GM12878 (cell line): ENCODE results near the gene ABL1. TPM values are rescaled to one million over a fixed set of nuclear protein-coding genes. Genes with fewer than 3 reads are reported as not detected.

Source experiments
- ATAC-seq: fragments of 200-7000 bp; cut with Tn5 transposase; 3 replicates; pipeline ENCODE4 v1.9.1; 2020; ENCODE audit warnings: mild to moderate bottlenecking, moderate library complexity
- BruUV-seq: library from RNA; stranded (reverse); fragments of 400-500 nt; replicated peaks from 2 replicates; lab custom pipeline; 2021; lab: Mats Ljungman, UMichigan
- CTCF ChIA-PET: fragments of 300-600 bp; sonication (Branson Sonifier 250); formaldehyde crosslinking; extraction: SDS; loops from one replicate; lab custom pipeline; 2021; ENCODE audit warnings: inconsistent platforms; lab: Yijun Ruan, JAX
- POLR2A ChIA-PET: fragments of 350-600 bp; formaldehyde crosslinking; extraction: SDS; loops from one replicate; lab custom pipeline; 2021; ENCODE audit warnings: inconsistent platforms; lab: Charles Lee
- RAD21 ChIA-PET: fragments of 300-600 bp; sonication (Branson Sonifier 250); formaldehyde crosslinking; loops from one replicate; lab custom pipeline; 2023; ENCODE audit warnings: antibody characterized with exemption; ENCODE audit not compliant: unreplicated experiment; lab: Charles Lee
- SMC1A ChIA-PET: fragments of 300-600 bp; sonication (Branson Sonifier 250); formaldehyde crosslinking; loops from one replicate; lab custom pipeline; 2023; ENCODE audit not compliant: unreplicated experiment, uncharacterized antibody; lab: Charles Lee
- DNase-seq: peaks from one replicate; pipeline ENCODE4 v3.0.0-alpha.2; 2011; ENCODE audit warnings: low read depth, low spot score
- FAIRE-seq: peaks from 3 replicates; lab custom pipeline; 2011; peaks lifted over from hg19 to GRCh38; lab: Jason Lieb, UNC
- H2AFZ ChIP-seq: 2 replicates; pipeline ENCODE4 v1.6.0; 2011; ENCODE audit warnings: low read depth, low read length, control low read depth; ENCODE audit not compliant: control insufficient read depth
- H3K27ac ChIP-seq: 2 replicates; pipeline ENCODE4 v1.5.1; 2011; ENCODE audit warnings: control low read depth; ENCODE audit not compliant: control insufficient read depth, insufficient read depth
- H3K27me3 ChIP-seq, 2 experiments: replicated peaks in 1 of 2; 2 replicates each; pipeline versions ENCODE4 v1.6.0 to v1.6.1; 2011; ENCODE audit warnings: low read length in 1 of 2; ENCODE audit not compliant: control insufficient read depth in 2 of 2, insufficient read depth in 2 of 2
- H3K36me3 ChIP-seq, 2 experiments: 2 replicates each; pipeline ENCODE4 v1.5.1; 2011; ENCODE audit warnings: low read length in 1 of 2; ENCODE audit not compliant: control insufficient read depth in 2 of 2, insufficient read depth in 2 of 2
- H3K4me1 ChIP-seq: 2 replicates; pipeline ENCODE4 v1.6.1; 2011; ENCODE audit warnings: mild to moderate bottlenecking, low read length, moderate library complexity, mixed read lengths; ENCODE audit not compliant: control insufficient read depth, insufficient read depth
- H3K4me2 ChIP-seq: 2 replicates; pipeline ENCODE4 v1.6.0; 2011; ENCODE audit warnings: control low read depth; ENCODE audit not compliant: control insufficient read depth, insufficient read depth
- H3K4me3 ChIP-seq: fragments of 200-600 bp; sonication (generic); 2 replicates; pipeline ENCODE4 v1.5.1; 2016
- H3K79me2 ChIP-seq: 2 replicates; pipeline ENCODE4 v1.6.0; 2011; ENCODE audit warnings: low read length; ENCODE audit not compliant: control insufficient read depth, insufficient read depth
- H3K9ac ChIP-seq: 2 replicates; pipeline ENCODE4 v1.8.0; 2011; ENCODE audit warnings: low read length, control low read depth, mixed read lengths; ENCODE audit not compliant: control insufficient read depth, insufficient read depth
- H3K9me3 ChIP-seq: replicated peaks from 3 replicates; pipeline ENCODE4 v1.5.1; 2011; ENCODE audit warnings: mild to moderate bottlenecking, low read length; ENCODE audit not compliant: control insufficient read depth, insufficient read depth
- H4K20me1 ChIP-seq: 2 replicates; pipeline ENCODE4 v1.6.0; 2011; ENCODE audit not compliant: control insufficient read depth, insufficient read depth
- JUNB ChIP-seq: IDR thresholded peaks from 2 replicates; pipeline ENCODE4 v1.6.1; 2016; ENCODE audit warnings: antibody characterized with exemption, mild to moderate bottlenecking
- KAT2A ChIP-seq: conservative IDR thresholded peaks from 2 replicates; pipeline ENCODE4 v1.6.1; 2011; ENCODE audit warnings: low read depth, low read length; ENCODE audit not compliant: control insufficient read depth
- MEF2A ChIP-seq: IDR thresholded peaks from 2 replicates; pipeline ENCODE4 v1.6.1; 2011; ENCODE audit warnings: low read depth, mild to moderate bottlenecking, low read length, moderate library complexity; ENCODE audit not compliant: insufficient read depth
- NFYA ChIP-seq: IDR thresholded peaks from 2 replicates; pipeline ENCODE4 v1.6.1; 2011; ENCODE audit warnings: low read depth, mild to moderate bottlenecking, low read length, improper control_type of control experiment, borderline replicate concordance
- RAD51 ChIP-seq: fragments of 450-650 bp; IDR thresholded peaks from 2 replicates; pipeline ENCODE4 v1.6.1; 2016; ENCODE audit warnings: moderate library complexity, mild to moderate bottlenecking, inconsistent platforms
- RBBP5 ChIP-seq: fragments of 200-600 bp; sonication (generic); conservative IDR thresholded peaks from 2 replicates; pipeline ENCODE4 v1.6.1; 2016
- RUNX3 ChIP-seq: IDR thresholded peaks from 2 replicates; pipeline ENCODE4 v1.6.1; 2012; ENCODE audit warnings: low read length, inconsistent platforms
- SREBF1 ChIP-seq: IDR thresholded peaks from 2 replicates; pipeline ENCODE4 v1.6.1; 2012; ENCODE audit warnings: mild to moderate bottlenecking, low read length
- STAT3 ChIP-seq: IDR thresholded peaks from 2 replicates; pipeline ENCODE4 v1.6.1; 2011; ENCODE audit warnings: low read depth, low read length, improper control_type of control experiment
- YY1 ChIP-seq: IDR thresholded peaks from 2 replicates; pipeline ENCODE4 v1.6.1; 2011; ENCODE audit warnings: low read depth, mild to moderate bottlenecking, low read length
- ZNF384 ChIP-seq: IDR thresholded peaks from 2 replicates; pipeline ENCODE4 v1.6.1; 2012; ENCODE audit warnings: low read depth, mild to moderate bottlenecking, low read length, improper control_type of control experiment, borderline replicate concordance
- WGBS: methylation state at CpG from one replicate; pipeline ENCODE4 v1.1.6; 2016; ENCODE audit warnings: low lambda C conversion rate; ENCODE audit not compliant: insufficient replicate concordance, insufficient coverage; ENCODE audit errors: missing lambda C conversion rate; 5-methylcytosine and 5-hydroxymethylcytosine counted together
- in situ Hi-C: fragments of 300-500 bp; cut with MboI; formaldehyde crosslinking; loops from 9 replicates; pipeline ENCODE4 v1.14.3; 2018; ENCODE audit warnings: mixed read lengths
- intact Hi-C: fragments of 100-400 bp; cut with micrococcal nuclease; formaldehyde crosslinking; loops from one replicate; pipeline ENCODE4 v1.14.2; 2022; ENCODE audit not compliant: unreplicated experiment
- polyA plus RNA-seq, 11 experiments: library from polyadenylated mRNA; depleted of rRNA in 4 of 11; unstranded in 6 of 11; stranded (reverse) in 5 of 11; fragments of >200 nt; fragmentation: Nextera tagmentation in 4 of 11; fragmentation: Illumina TruSeq in 1 of 11; extraction: Ambion mirVana in 4 of 11; extraction: Trizol in 1 of 11; gene quantifications; 1 replicate in 1 of 11; 2 replicates in 10 of 11; pipeline versions ENCODE4 v1.2.1 to v1.2.3, GENCODE V29; 2011 to 2016; ENCODE audit warnings: inconsistent platforms in 2 of 11, missing spikeins in 2 of 11, low read depth in 1 of 11
- total RNA-seq, 4 experiments: library from RNA; depleted of rRNA in 3 of 4; stranded (reverse); fragments of >200 nt in 3 of 4; fragmentation: Illumina TruSeq in 1 of 4; extraction: Trizol in 1 of 4; gene quantifications; 2 replicates each; pipeline versions ENCODE4 v1.2.1 to v1.2.3, GENCODE V29; 2013 to 2021
- TF ChIP-seq, protein P1 (sequence below): IDR thresholded peaks from 2 replicates; pipeline ENCODE4 v1.6.1; 2012; ENCODE audit warnings: low read depth, low read length, improper control_type of control experiment
- TF ChIP-seq, protein P2 (sequence below): fragments of 150-350 bp; IDR thresholded peaks from 2 replicates; pipeline ENCODE4 v1.6.1; 2016; ENCODE audit warnings: low read depth, low read length
- TF ChIP-seq, protein P3 (sequence below): IDR thresholded peaks from 2 replicates; pipeline ENCODE4 v1.6.1; 2012; ENCODE audit warnings: mild to moderate bottlenecking, low read depth, low read length

Gene ABL1
- total and polyA plus RNA-seq, 10 of the 15 experiments (the other 5 are each of a cell fraction or from before 2014, with no cell fraction given) = 0.79 to 51.5 (median 16.3) TPM

DNA sequence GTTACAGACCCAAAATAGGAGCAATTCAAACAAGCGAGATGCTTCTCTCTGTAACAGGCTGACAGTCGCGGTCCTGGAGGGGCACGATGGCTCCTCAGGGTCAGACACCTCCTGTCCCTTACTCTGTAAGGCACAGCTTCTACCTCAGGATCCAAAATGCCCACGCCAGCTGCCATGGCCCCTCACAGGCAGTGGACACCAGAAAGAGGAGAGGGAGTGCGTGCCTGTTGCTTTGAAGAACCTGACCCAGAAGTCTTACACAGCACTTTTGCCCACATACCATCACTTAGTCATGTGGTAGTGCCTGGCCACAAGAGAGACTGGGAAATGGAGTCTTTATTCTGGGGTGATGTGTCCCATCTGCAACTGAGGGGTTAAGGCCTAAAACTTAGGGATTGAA, 11.6 kb upstream of the ABL1 start (continued):
- TF ChIP-seq JUNB = no peak
- TF ChIP-seq STAT3 = no peak
- no peak for TF ChIP-seq YY1
- no peak for TF ChIP-seq RAD51
- TF ChIP-seq RBBP5 = no peak
- no peak for TF ChIP-seq MEF2A
- TF ChIP-seq ZNF384 = no peak
- TF ChIP-seq RUNX3 = no peak
- TF ChIP-seq, protein P1, sequence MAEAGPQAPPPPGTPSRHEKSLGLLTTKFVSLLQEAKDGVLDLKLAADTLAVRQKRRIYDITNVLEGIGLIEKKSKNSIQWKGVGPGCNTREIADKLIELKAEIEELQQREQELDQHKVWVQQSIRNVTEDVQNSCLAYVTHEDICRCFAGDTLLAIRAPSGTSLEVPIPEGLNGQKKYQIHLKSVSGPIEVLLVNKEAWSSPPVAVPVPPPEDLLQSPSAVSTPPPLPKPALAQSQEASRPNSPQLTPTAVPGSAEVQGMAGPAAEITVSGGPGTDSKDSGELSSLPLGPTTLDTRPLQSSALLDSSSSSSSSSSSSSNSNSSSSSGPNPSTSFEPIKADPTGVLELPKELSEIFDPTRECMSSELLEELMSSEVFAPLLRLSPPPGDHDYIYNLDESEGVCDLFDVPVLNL = no peak
- no peak for TF ChIP-seq KAT2A

GRCh38 chr9:130824079-130824478, 11.0 kb upstream of the ABL1 start:
- H3K9ac ChIP-seq = no peak overlapping the region
- in situ Hi-C loops = no loop called here
- ChIA-PET CTCF (interaction anchor here (0.6 to 2.4 kb wide), 8 partner anchors 12 to 1667 kb away, joined by 3 to 5 read pairs (median 3); no protein-coding TSS in a partner anchor), SMC1A (interaction anchor here (1.1 to 2.4 kb wide), 4 partner anchors 8 to 109 kb away, joined by 3 to 8 read pairs (median 6); no protein-coding TSS in a partner anchor), POLR2A (interaction anchor here (0.6 kb wide), 1 partner anchor 65 kb away, joined by 4 read pairs; no protein-coding TSS in a partner anchor), RAD21 (no interaction called here)
- H3K4me2 ChIP-seq = no peak overlapping the region
- WGBS = 77% methylated on average over 2 of the region's 2 CpGs
- H3K4me1 ChIP-seq = no peaks in the 10 kb centered on the region
- H3K27me3 ChIP-seq = no peaks in the 10 kb centered on the region
- H2AFZ ChIP-seq = no peak overlapping the region
- FAIRE-seq = no peak
- H3K27ac ChIP-seq = no peak overlapping the region
- no peaks in the 10 kb centered on the region for H4K20me1 ChIP-seq
- DNase-seq = no peak
- BruUV-seq = no TSS peak
- peaks cover 3% of the 10 kb centered on the region; the same call in 2 of the 3 replicates for H3K9me3 ChIP-seq
- H3K4me3 ChIP-seq = no peak overlapping the region
- no peak for ATAC-seq
- intact Hi-C loops = no loop called here
- no peaks in the 10 kb centered on the region for H3K36me3 ChIP-seq
- H3K79me2 ChIP-seq = no peaks in the 10 kb centered on the region; the same call in 1 of the 2 replicates
- TF ChIP-seq, protein P2, sequence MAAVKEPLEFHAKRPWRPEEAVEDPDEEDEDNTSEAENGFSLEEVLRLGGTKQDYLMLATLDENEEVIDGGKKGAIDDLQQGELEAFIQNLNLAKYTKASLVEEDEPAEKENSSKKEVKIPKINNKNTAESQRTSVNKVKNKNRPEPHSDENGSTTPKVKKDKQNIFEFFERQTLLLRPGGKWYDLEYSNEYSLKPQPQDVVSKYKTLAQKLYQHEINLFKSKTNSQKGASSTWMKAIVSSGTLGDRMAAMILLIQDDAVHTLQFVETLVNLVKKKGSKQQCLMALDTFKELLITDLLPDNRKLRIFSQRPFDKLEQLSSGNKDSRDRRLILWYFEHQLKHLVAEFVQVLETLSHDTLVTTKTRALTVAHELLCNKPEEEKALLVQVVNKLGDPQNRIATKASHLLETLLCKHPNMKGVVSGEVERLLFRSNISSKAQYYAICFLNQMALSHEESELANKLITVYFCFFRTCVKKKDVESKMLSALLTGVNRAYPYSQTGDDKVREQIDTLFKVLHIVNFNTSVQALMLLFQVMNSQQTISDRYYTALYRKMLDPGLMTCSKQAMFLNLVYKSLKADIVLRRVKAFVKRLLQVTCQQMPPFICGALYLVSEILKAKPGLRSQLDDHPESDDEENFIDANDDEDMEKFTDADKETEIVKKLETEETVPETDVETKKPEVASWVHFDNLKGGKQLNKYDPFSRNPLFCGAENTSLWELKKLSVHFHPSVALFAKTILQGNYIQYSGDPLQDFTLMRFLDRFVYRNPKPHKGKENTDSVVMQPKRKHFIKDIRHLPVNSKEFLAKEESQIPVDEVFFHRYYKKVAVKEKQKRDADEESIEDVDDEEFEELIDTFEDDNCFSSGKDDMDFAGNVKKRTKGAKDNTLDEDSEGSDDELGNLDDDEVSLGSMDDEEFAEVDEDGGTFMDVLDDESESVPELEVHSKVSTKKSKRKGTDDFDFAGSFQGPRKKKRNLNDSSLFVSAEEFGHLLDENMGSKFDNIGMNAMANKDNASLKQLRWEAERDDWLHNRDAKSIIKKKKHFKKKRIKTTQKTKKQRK = no peak
- TF ChIP-seq SREBF1 (no peak), NFYA (no peak)
- TF ChIP-seq, protein P3, sequence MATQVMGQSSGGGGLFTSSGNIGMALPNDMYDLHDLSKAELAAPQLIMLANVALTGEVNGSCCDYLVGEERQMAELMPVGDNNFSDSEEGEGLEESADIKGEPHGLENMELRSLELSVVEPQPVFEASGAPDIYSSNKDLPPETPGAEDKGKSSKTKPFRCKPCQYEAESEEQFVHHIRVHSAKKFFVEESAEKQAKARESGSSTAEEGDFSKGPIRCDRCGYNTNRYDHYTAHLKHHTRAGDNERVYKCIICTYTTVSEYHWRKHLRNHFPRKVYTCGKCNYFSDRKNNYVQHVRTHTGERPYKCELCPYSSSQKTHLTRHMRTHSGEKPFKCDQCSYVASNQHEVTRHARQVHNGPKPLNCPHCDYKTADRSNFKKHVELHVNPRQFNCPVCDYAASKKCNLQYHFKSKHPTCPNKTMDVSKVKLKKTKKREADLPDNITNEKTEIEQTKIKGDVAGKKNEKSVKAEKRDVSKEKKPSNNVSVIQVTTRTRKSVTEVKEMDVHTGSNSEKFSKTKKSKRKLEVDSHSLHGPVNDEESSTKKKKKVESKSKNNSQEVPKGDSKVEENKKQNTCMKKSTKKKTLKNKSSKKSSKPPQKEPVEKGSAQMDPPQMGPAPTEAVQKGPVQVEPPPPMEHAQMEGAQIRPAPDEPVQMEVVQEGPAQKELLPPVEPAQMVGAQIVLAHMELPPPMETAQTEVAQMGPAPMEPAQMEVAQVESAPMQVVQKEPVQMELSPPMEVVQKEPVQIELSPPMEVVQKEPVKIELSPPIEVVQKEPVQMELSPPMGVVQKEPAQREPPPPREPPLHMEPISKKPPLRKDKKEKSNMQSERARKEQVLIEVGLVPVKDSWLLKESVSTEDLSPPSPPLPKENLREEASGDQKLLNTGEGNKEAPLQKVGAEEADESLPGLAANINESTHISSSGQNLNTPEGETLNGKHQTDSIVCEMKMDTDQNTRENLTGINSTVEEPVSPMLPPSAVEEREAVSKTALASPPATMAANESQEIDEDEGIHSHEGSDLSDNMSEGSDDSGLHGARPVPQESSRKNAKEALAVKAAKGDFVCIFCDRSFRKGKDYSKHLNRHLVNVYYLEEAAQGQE = no peak
